HCT116 (cell line): ENCODE measurements around the gene RTL9. TPM values are rescaled to one million over a fixed set of nuclear protein-coding genes. Genes with fewer than 3 reads are reported as not detected.

Experiments used
- ATAC-seq: fragments of 200-7000 bp; cut with Tn5 transposase; 2 replicates; pipeline ENCODE4 v1.9.1; 2020; ENCODE audit warnings: mild to moderate bottlenecking, moderate library complexity
- BruUV-seq: library from RNA; stranded (reverse); fragments of 400-500 nt; replicated peaks from 2 replicates; lab custom pipeline; 2021; lab: Mats Ljungman, UMichigan
- CTCF ChIA-PET: fragments of 300-600 bp; sonication (Branson Sonifier 250); formaldehyde crosslinking; loops from one replicate; lab custom pipeline; 2021; ENCODE audit warnings: antibody characterized with exemption; lab: Charles Lee
- POLR2A ChIA-PET: fragments of 300-600, 350-600 bp; sonication (Branson Sonifier 250); formaldehyde crosslinking; loops from one replicate; lab custom pipeline; 2021; ENCODE audit warnings: antibody characterized with exemption; lab: Charles Lee
- RAD21 ChIA-PET, 2 experiments: fragments of 300-600 bp; sonication (Branson Sonifier 250); formaldehyde crosslinking; loops; one replicate each; lab custom pipeline; 2023; ENCODE audit warnings: low total read pairs in 2 of 2; ENCODE audit not compliant: uncharacterized antibody in 2 of 2, unreplicated experiment in 2 of 2, low non-redundant PET in 1 of 2; lab: Charles Lee
- DNase-seq: peaks from one replicate; pipeline ENCODE4 v3.0.0-alpha.2; 2010; ENCODE audit warnings: low read depth, low spot score
- H2AFZ ChIP-seq: fragments of 200-600 bp; shearing (Covaris generic), sonication (generic); 2 replicates; pipeline ENCODE4 v1.6.1; 2017; ENCODE audit warnings: low read depth, mixed run types, mixed read lengths, antibody characterized with exemption, low read length; ENCODE audit not compliant: poor library complexity, severe bottlenecking
- H3K27ac ChIP-seq: 2 replicates; pipeline ENCODE4 v1.5.1; 2012; ENCODE audit warnings: low read depth, low read length
- H3K27me3 ChIP-seq: fragments of 200-600 bp; sonication (generic); 2 replicates; pipeline ENCODE4 v1.6.1; 2016; ENCODE audit warnings: mixed run types, low read length, mixed read lengths; ENCODE audit not compliant: insufficient read depth
- H3K36me3 ChIP-seq, 2 experiments: fragments of 200-500 bp in 1 of 2; fragments of 200-600 bp in 1 of 2; sonication (Bioruptor generic) in 1 of 2; sonication (generic) in 1 of 2; 2 replicates each; pipeline versions ENCODE4 v1.5.1 to v1.6.1; 2014 to 2016; ENCODE audit warnings: low read length in 2 of 2, inconsistent platforms in 1 of 2, mixed read lengths in 1 of 2, mixed run types in 1 of 2; ENCODE audit not compliant: insufficient read depth in 2 of 2, control insufficient read depth in 1 of 2
- H3K4me1 ChIP-seq, 2 experiments: fragments of 200-600 bp in 1 of 2; sonication (generic) in 1 of 2; 2 replicates each; pipeline versions ENCODE4 v1.5.1 to v1.6.1; 2012 to 2017; ENCODE audit warnings: low read length in 2 of 2, inconsistent platforms in 1 of 2, mild to moderate bottlenecking in 1 of 2, mixed read lengths in 1 of 2, mixed run types in 1 of 2, moderate library complexity in 1 of 2; ENCODE audit not compliant: insufficient read depth in 2 of 2, control insufficient read depth in 1 of 2
- H3K4me2 ChIP-seq: fragments of 200-600 bp; sonication (generic); 2 replicates; pipeline ENCODE4 v1.6.1; 2017; ENCODE audit warnings: mixed run types, low read length, mixed read lengths
- H3K4me3 ChIP-seq, 2 experiments: fragments of 200-600 bp in 1 of 2; sonication (generic) in 1 of 2; replicated peaks in 1 of 2; 2 replicates each; pipeline ENCODE4 v1.5.1; 2011 to 2016; ENCODE audit warnings: low read length in 2 of 2, control low read depth in 1 of 2, low read depth in 1 of 2, mild to moderate bottlenecking in 1 of 2, mixed read lengths in 1 of 2, mixed run types in 1 of 2
- H3K79me2 ChIP-seq: fragments of 200-600 bp; sonication (generic); 2 replicates; pipeline ENCODE4 v1.6.1; 2017; ENCODE audit warnings: mild to moderate bottlenecking, mixed run types, low read length, moderate library complexity, mixed read lengths; ENCODE audit not compliant: insufficient read depth
- H3K9ac ChIP-seq: fragments of 200-600 bp; sonication (generic); 2 replicates; pipeline ENCODE4 v1.6.1; 2016; ENCODE audit warnings: low read length, mixed read lengths
- H3K9me2 ChIP-seq: fragments of 200-600 bp; sonication (generic), shearing (Covaris generic); 2 replicates; pipeline ENCODE4 v1.6.1; 2017; ENCODE audit warnings: mixed run types, mild to moderate bottlenecking, moderate library complexity; ENCODE audit not compliant: insufficient read depth
- H3K9me3 ChIP-seq, 2 experiments: fragments of 200-500 bp in 1 of 2; fragments of 200-600 bp in 1 of 2; sonication (Bioruptor generic) in 1 of 2; sonication (generic) in 1 of 2; 2 replicates each; pipeline ENCODE4 v1.6.1; 2014 to 2017; ENCODE audit warnings: low read length in 2 of 2, mixed read lengths in 2 of 2, inconsistent platforms in 1 of 2, low read depth in 1 of 2, mild to moderate bottlenecking in 1 of 2, mixed run types in 1 of 2, moderate library complexity in 1 of 2; ENCODE audit not compliant: control insufficient read depth in 1 of 2, insufficient read depth in 1 of 2
- H4K20me1 ChIP-seq: fragments of 200-600 bp; sonication (generic), shearing (Covaris generic); 2 replicates; pipeline ENCODE4 v1.6.1; 2017; ENCODE audit warnings: mixed run types, mild to moderate bottlenecking, moderate library complexity; ENCODE audit not compliant: insufficient read depth
- CBX3 ChIP-seq: IDR thresholded peaks from 2 replicates; pipeline ENCODE4 v1.6.1; 2012; ENCODE audit warnings: low read depth
- CEBPB ChIP-seq: IDR thresholded peaks from 2 replicates; pipeline ENCODE4 v1.6.1; 2012; ENCODE audit warnings: low read depth
- CTCF ChIP-seq, 3 experiments: fragments of 200-600 bp in 1 of 3; sonication (generic) in 1 of 3; IDR thresholded peaks in 2 of 3; conservative IDR thresholded peaks in 1 of 3; 2 replicates each; pipeline ENCODE4 v1.5.1; 2012 to 2017; ENCODE audit warnings: low read depth in 2 of 3, low read length in 2 of 3, antibody characterized with exemption in 1 of 3, borderline replicate concordance in 1 of 3, control low read depth in 1 of 3, mild to moderate bottlenecking in 1 of 3, mixed read lengths in 1 of 3, mixed run types in 1 of 3, moderate library complexity in 1 of 3; ENCODE audit not compliant: insufficient read depth in 1 of 3
- EGR1 ChIP-seq: IDR thresholded peaks from 2 replicates; pipeline ENCODE4 v1.6.1; 2012; ENCODE audit warnings: low read depth
- ELF1 ChIP-seq: IDR thresholded peaks from 2 replicates; pipeline ENCODE4 v1.6.1; 2012; ENCODE audit warnings: low read depth, borderline replicate concordance
- EZH2 ChIP-seq: fragments of 200-600 bp; sonication (generic); IDR thresholded peaks from 2 replicates; pipeline ENCODE4 v1.6.1; 2017; ENCODE audit warnings: antibody characterized with exemption, mixed run types
- EZH2phosphoT487 ChIP-seq: fragments of 200-600 bp; IDR thresholded peaks from 2 replicates; pipeline ENCODE4 v1.6.1; 2018; ENCODE audit warnings: antibody characterized with exemption, borderline replicate concordance
- FOSL1 ChIP-seq: IDR thresholded peaks from 2 replicates; pipeline ENCODE4 v1.6.1; 2012; ENCODE audit warnings: low read depth
- MAX ChIP-seq: IDR thresholded peaks from 2 replicates; pipeline ENCODE4 v1.6.1; 2012
- POLR2A ChIP-seq: IDR thresholded peaks from 2 replicates; pipeline ENCODE4 v1.7.0; 2011; ENCODE audit warnings: borderline replicate concordance; ENCODE audit not compliant: insufficient read depth, insufficient read length; ENCODE audit errors: extremely low read depth
- POLR2AphosphoS5 ChIP-seq: IDR thresholded peaks from 2 replicates; pipeline ENCODE4 v1.6.1; 2011; ENCODE audit warnings: mild to moderate bottlenecking, low read depth, low read length, moderate library complexity
- RAD21 ChIP-seq: IDR thresholded peaks from 2 replicates; pipeline ENCODE4 v1.6.1; 2012; ENCODE audit warnings: low read depth, mild to moderate bottlenecking
- SIN3A ChIP-seq: IDR thresholded peaks from 2 replicates; pipeline ENCODE4 v1.6.1; 2012; ENCODE audit warnings: low read depth
- SP1 ChIP-seq: IDR thresholded peaks from 2 replicates; pipeline ENCODE4 v1.6.1; 2012; ENCODE audit warnings: low read depth
- SRF ChIP-seq: IDR thresholded peaks from 2 replicates; pipeline ENCODE4 v1.6.1; 2012; ENCODE audit warnings: low read depth
- YY1 ChIP-seq: IDR thresholded peaks from 2 replicates; pipeline ENCODE4 v1.6.1; 2011; ENCODE audit warnings: low read length, low read depth, moderate library complexity, mild to moderate bottlenecking; ENCODE audit not compliant: insufficient replicate concordance; ENCODE audit errors: extremely low read depth
- ZFX ChIP-seq: fragments of 450-650 bp; IDR thresholded peaks from 2 replicates; pipeline ENCODE4 v1.6.1; 2017
- ZNF274 ChIP-seq: fragments of 200-500 bp; sonication (Bioruptor generic); IDR thresholded peaks from 2 replicates; pipeline ENCODE4 v1.6.1; 2014; ENCODE audit warnings: mild to moderate bottlenecking, low read depth, low read length, inconsistent platforms
- intact Hi-C: fragments of 100-400 bp; cut with micrococcal nuclease; formaldehyde crosslinking; loops from 2 replicates; pipeline ENCODE4 v1.10.0; 2022
- total RNA-seq: library from RNA; stranded (reverse); gene quantifications from one replicate; pipeline ENCODE4 v1.2.1, GENCODE V29; 2021; ENCODE audit not compliant: unreplicated experiment
- TF ChIP-seq, protein P1 (sequence below): IDR thresholded peaks from 2 replicates; pipeline ENCODE4 v1.6.1; 2012
- TF ChIP-seq, protein P2 (sequence below): IDR thresholded peaks from 2 replicates; pipeline ENCODE4 v1.6.1; 2012; ENCODE audit warnings: low read depth

Gene RTL9
- total RNA-seq, 1 experiment from 2014 or later, result 0.10 TPM

DNA sequence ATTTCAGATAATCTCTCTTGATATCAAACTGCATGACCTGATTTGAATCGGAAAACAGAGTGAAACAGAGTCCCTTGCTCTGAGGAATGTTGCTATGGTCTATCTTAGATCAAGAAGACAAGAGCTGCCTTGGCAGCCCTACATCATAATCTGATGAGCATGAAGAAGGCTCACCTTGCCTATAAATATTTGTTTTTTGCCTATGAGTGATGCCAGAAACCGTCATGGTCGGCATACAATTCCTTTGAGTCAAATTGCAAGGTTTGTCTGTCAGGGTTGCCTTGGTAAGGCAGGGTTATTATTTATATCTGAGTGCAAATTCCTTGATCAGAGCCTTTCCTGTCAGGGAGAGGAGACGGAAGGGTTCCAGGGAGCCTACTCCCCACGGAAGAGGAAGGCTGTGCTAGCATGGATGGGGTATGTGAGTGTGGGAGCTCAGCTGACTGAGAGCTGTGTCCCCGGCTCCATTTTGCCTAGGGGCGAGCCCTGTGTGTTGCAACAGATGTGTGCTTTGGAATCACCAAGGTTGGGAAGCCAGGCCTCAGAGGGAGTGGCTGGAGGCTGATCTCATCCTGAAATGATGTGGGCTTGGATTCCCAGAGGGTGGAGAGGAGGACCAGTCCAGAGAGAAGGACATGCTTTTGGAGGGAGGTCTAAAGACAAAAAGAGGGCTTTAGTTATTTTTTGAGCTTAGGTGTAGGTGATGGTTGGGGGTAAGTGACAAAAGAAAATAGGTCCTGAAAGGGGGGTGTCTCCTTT is 43.6 kb downstream of the RTL9 start:
- Histone ChIP-seq H2AFZ (no peak overlapping the region), H4K20me1 (no peaks in the 10 kb centered on the region), H3K27ac (no peak overlapping the region), H3K4me3 (no peak overlapping the region), H3K4me2 (no peak overlapping the region), H3K9me3 (no peaks in the 10 kb centered on the region), H3K27me3 (no peaks in the 10 kb centered on the region), H3K4me1 (peaks cover 0 to 16% of the 10 kb centered on the region in 2 experiments; a peak in 1 of 4 replicates), H3K9ac (no peak overlapping the region), H3K79me2 (no peaks in the 10 kb centered on the region), H3K36me3 (no peaks in the 10 kb centered on the region), H3K9me2 (no peaks in the 10 kb centered on the region)
- CTCF ChIA-PET, result interaction anchor here (1.9 kb wide), 1 partner anchor 234 kb away, joined by 5 read pairs; no protein-coding TSS in a partner anchor
- ATAC-seq (0 out of 2 replicates have a peak, but pooled peaks have one; percentile 17), DNase-seq (no peak)
- intact Hi-C loops, result loop anchor here (10.0 kb wide), 1 partner anchor 507 kb away; no protein-coding TSS in a partner anchor
- TF ChIP-seq EGR1 (no peak), ZNF274 (no peak), CEBPB (no peak), ELF1 (no peak), SIN3A (no peak), EZH2 (no peak), CBX3 (no peak), SP1 (no peak), CTCF (IDR thresholded peaks at IDR 0.05 in 2 of 3, conservative IDR thresholded peaks at IDR 0.05 in 1 of 3; ENCODE audit: borderline replicate concordance in 1 of 3, insufficient read depth in 1 of 3, low read depth in 2 of 3, low read length in 2 of 3) (no peak), EZH2phosphoT487 (no peak), RAD21 (no peak), ZFX (no peak), FOSL1 (no peak), SRF (no peak), MAX (no peak), POLR2A (no peak), YY1 (no peak), POLR2AphosphoS5 (no peak)
- TF ChIP-seq, protein P1, sequence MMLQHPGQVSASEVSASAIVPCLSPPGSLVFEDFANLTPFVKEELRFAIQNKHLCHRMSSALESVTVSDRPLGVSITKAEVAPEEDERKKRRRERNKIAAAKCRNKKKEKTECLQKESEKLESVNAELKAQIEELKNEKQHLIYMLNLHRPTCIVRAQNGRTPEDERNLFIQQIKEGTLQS, result no peak
- TF ChIP-seq, protein P2, sequence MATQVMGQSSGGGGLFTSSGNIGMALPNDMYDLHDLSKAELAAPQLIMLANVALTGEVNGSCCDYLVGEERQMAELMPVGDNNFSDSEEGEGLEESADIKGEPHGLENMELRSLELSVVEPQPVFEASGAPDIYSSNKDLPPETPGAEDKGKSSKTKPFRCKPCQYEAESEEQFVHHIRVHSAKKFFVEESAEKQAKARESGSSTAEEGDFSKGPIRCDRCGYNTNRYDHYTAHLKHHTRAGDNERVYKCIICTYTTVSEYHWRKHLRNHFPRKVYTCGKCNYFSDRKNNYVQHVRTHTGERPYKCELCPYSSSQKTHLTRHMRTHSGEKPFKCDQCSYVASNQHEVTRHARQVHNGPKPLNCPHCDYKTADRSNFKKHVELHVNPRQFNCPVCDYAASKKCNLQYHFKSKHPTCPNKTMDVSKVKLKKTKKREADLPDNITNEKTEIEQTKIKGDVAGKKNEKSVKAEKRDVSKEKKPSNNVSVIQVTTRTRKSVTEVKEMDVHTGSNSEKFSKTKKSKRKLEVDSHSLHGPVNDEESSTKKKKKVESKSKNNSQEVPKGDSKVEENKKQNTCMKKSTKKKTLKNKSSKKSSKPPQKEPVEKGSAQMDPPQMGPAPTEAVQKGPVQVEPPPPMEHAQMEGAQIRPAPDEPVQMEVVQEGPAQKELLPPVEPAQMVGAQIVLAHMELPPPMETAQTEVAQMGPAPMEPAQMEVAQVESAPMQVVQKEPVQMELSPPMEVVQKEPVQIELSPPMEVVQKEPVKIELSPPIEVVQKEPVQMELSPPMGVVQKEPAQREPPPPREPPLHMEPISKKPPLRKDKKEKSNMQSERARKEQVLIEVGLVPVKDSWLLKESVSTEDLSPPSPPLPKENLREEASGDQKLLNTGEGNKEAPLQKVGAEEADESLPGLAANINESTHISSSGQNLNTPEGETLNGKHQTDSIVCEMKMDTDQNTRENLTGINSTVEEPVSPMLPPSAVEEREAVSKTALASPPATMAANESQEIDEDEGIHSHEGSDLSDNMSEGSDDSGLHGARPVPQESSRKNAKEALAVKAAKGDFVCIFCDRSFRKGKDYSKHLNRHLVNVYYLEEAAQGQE, result no peak
- no TSS peak for BruUV-seq
- RAD21 ChIA-PET, result no interaction called here
- POLR2A ChIA-PET, result no interaction called here
